Raji (cell line): ENCODE data around the gene TTR.

Experiments used
- POLR2A ChIP-seq: IDR thresholded peaks from 2 replicates; pipeline ENCODE4 v1.6.1; 2011; ENCODE audit warnings: low read depth, low read length, control low read depth; ENCODE audit not compliant: insufficient read depth

TTR gene

GRCh38 chr18:31630549-31630948 is 38.9 kb downstream of the TTR start:
- TF ChIP-seq POLR2A, result no peak

GRCh38 chr18:31631526-31631925 is 39.8 kb downstream of the TTR start:
- no peak for TF ChIP-seq POLR2A

GRCh38 chr18:31632356-31632755 is 40.7 kb downstream of the TTR start:
- TF ChIP-seq POLR2A, result no peak

GRCh38 chr18:31633392-31634330 is 42.0 kb downstream of the TTR start:
- TF ChIP-seq POLR2A, result no peak

- TF ChIP-seq POLR2A, result no peak
These were observed 42.6 kb downstream of the TTR start for GRCh38 chr18:31634331-31634713.

GRCh38 chr18:31636387-31636786 is 44.7 kb downstream of the TTR start:
- no peak for TF ChIP-seq POLR2A

- no peak for TF ChIP-seq POLR2A
These were observed 45.8 kb downstream of the TTR start for GRCh38 chr18:31637445-31637844.

- no peak for TF ChIP-seq POLR2A
These were observed 51.3 kb downstream of the TTR start for GRCh38 chr18:31643003-31643402.

- no peak for TF ChIP-seq POLR2A
These were observed 53.7 kb downstream of the TTR start for GRCh38 chr18:31645411-31645810.

GRCh38 chr18:31646332-31647126 is 54.9 kb downstream of the TTR start:
- TF ChIP-seq POLR2A, result no peak

GRCh38 chr18:31647127-31647753 is 55.6 kb downstream of the TTR start:
- no peak for TF ChIP-seq POLR2A
